GM18502 (cell line): ENCODE measurements around the gene PACS2.
A peak's percentile ranks its signal among the peaks of the same experiment; 100 is the strongest.
"Not testable (repeated sequence)": the region's sequence is repeated elsewhere in the genome, so short reads cannot be mapped to it uniquely, and the experiment has no call there.

Source experiments
- ATAC-seq: cut with Tn5 transposase; IDR thresholded peaks from one replicate; pipeline ENCODE4 v1.9.1; 2021; ENCODE audit warnings: mild to moderate bottlenecking; ENCODE audit not compliant: unreplicated experiment, poor library complexity

Gene PACS2

DNA sequence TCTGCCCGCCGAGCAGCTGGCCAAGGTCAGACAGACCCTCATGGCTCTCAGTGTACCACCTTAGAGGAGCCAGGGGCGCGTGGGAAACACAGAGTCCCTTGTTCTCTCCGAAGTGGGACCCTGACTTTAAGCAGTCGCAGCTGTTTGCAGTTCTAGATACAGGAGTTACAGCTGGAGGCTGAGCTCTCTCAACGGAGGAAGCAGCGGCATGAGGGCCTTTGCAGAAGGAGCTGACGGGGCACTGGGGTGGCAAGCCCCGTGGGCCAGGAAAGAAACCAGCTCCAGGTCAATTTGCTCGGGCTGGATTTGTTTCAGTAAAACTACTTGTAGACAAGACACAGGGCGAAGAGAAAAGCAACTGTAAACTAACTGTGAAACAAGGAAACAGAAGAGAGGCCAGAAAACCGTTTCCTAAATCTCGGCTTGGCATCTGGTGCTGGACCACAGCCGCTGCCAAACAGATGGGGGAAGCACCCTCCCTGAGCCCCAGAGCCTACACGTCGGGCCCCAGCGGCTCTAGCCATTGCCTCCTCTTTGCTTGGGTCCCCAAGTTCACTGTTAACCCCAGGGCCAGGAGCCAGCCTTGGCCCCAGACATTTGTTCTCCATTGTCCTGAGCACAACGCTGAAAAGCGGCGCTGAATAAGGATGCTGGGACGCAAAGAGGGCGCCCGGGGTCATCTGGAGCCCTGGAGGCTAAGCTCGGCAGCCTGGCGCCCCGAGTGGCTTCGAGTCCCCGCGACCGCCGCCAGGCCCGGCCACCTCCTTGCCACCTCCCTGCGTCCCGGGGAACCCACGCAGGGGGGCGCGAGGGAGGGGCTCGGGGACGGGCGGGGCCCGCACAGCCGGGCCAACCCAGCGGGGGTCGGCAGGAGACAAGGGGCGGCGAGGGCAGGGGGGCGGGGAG, 914 bp upstream of the PACS2 start:
- peak; percentile 18 for ATAC-seq

DNA sequence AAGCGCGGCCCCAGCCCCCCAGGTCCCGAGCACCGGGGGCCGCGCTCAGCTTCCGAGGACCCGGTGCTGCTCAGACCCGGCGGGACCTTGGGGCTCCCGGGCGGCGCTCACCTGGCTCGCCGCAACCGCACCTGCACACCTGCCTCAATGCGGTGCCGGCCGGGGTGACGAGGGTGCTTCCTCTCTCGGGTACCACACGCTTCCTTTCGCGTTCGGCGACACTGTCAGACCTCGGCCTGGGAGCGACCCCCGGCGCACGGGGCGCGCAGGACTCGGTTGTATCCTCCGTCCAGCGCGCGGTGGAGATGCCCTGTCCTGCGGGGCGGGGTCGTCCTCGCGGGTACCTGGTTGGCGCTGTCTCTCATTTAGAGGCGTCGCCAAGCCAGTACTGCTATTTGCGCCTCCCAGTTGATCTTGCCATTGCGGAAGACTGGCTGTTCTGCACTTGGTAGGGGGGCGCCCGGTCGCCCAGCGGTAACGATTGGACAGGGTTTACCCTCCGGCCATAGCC, 718 bp downstream of the PACS2 start:
- peak; percentile 19 for ATAC-seq

DNA sequence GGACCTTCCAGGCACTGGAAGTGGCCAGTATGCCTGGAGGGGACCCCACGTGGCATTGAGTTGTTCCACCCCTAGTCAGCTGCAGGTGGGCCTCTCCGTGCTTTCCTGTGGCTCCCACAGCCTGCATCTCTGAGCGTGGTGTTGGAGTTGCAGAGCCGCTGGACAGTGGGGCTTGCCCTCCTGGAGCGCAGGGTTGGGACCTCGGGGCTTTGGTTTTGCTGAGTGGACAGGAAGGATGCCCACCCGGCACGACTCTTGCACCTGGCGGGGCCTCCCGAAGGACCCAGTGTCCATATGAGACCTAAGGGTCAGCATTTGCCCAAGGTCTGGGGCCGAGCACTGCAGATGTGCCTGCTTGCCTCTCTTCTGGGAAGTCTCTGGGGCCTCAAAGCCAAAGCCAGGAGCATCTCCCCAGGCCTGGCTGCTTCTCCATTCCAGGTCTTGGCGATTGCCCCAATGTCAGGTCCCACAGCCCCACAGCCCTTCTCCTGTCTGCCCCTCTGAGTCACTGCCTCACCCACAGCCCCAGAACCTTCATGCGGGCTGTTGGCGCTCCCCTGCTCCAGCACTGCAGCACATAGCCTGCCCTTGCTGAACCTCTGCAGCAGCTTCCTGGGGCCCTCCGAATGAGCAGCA, 1.5 kb downstream of the PACS2 start:
- ATAC-seq = no peak

DNA sequence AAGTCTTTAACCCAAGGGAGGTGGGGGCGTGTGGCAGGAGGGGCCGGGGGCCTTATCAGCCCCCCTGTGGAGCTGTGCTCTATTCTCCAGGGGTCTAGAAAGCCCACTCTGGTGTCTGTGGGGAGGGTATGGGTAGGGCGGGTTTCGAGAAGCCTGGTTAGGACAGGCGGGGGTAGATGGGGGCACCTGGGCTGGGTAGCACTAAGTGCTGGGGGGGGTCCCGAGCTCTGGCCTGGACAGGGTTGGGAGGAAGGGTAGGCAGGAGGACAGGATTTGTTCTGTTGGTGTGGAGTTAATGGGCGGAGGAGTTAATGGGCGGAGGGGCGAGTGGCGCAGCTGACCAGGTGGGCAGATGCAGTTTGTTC, 2.0 kb downstream of the PACS2 start:
- ATAC-seq = no peak

DNA sequence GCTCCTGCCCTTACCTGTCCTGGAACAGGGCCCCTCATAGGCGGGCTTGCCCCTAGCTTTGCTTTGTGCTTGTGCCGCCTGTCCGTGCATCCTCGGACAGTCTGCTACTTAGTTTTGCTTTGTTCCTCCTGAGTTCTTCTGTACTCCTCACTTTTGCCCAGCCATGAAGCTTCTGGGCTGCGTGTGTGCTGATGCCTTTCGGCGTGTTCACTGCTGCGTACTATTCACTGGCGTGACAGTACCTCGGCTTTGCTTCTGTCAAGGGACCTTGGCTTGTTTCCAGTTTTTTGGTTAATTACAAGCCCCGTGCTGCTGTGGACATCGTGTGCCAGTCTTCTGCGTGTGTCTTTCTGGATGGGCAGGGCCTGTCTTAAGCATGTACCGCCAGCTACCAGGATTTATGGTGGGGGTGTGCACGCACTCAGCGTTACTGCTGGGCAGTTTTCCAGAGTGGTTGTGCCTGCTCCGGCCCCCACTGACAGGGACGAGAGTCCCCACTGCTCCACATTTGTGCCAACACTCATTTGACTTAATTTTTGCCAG, 2.5 kb downstream of the PACS2 start:
- ATAC-seq = no peak

DNA sequence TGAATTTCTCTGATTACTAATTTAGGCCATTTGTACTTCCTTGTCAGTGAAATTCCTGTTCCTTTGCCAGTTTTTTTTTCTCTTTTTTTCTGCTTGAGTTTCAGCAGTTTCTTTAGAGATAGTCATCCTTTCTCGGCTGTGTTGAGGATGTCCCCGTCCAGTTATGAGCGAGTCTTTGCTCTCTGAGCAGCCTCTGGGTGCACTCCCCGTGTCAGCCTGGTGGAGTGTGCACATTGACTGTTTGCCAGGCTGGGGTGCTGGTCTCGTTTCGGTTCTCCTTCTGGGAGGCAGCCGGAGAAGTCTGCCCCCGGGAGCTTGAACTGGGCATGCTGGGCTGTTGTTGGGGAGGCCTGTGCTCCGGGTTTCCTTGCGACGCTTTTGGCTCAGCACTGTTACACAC, 3.0 kb downstream of the PACS2 start:
- ATAC-seq = no peak

DNA sequence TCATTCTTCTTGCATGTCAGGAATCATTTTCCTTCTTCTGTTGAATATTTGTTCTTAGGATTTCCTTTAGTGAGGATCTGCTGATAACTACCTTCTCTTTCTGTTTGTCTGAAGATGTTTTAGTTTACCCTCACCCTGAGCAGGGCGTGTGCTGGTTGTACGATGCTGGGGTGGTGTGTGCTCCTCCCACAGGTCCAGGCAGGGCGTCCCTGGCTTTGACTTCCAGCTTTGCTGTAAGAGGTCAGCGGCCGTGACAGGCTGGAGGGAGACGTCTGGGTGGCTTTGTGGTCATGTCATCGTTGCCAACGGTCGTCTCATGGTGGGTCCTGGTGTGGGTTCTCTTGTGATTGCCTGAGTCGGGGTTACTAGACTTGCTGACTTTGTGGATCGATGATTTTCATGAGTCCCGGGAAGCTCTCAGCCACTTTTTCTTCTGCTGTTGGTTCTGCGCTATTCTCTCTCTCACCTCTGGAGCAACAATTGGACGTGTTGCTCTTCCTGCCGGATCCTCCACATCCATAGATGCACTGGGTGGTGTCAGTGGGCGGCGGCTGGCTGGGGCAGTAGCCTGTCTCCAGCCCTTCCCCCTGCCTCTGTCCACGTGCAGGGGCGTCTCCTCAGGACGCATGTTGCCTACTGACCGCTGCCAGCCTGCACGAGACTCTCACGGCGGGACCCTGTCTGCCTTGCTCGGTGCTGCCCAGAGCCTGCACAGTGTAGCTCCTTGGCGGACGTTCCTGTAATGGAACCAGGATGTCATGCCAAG, 8.4 kb downstream of the PACS2 start:
- ATAC-seq = no peak

DNA sequence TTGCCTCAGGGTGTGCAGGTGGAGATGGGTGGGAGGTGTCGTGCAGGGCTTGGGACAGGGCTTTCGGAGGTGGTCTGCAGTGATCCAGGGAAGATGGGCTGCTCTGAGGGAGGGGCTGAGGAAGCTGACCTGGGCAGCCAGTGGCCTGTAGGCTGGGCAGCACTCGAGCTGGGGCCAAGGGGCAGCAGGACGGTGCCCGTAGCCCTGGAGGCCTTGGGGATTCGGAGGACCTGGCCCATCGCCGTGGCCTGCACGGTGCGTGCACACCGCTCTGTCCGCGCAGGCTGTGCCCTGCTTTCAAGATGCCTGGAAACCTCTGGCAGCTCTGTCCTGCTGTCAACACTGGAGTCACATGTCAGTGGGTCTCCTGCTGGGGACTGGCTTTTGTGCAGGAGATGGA, 9.1 kb downstream of the PACS2 start:
- no peak for ATAC-seq

DNA sequence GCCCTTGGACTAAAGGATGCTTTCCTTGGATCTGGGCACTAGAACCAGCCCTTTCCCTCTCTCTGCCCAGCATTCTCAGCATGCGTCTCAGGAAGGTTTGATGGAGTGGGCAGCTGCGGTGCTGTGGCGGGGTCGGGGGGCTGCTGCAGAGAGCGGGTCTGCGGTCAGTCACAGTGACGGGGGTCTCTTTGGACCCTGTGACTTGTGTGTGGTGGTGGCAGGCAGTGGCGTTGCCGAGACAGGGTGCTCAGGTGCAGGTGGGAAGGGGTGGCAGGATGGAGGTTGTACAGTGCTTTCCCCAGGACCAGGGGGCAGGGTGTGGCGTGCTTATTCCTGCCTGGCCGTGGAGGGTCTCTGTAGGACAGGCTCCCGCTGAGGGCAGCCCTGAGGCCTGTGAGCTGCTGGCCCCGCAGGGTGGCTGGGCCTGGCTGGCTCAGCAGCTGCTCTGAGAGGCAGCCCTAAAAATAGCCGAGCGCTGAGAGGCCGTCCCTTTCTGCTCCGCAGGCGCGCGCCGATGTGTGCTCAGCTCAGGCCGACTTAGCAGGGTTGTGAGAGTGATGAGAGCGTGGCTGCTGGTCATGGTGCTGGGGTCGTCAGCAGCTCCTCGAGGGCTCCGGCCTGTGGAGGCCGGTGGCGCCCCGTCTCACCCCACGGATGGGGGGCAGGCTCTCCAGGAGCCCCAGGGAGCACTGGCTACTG, 9.7 kb downstream of the PACS2 start:
- ATAC-seq = no peak

DNA sequence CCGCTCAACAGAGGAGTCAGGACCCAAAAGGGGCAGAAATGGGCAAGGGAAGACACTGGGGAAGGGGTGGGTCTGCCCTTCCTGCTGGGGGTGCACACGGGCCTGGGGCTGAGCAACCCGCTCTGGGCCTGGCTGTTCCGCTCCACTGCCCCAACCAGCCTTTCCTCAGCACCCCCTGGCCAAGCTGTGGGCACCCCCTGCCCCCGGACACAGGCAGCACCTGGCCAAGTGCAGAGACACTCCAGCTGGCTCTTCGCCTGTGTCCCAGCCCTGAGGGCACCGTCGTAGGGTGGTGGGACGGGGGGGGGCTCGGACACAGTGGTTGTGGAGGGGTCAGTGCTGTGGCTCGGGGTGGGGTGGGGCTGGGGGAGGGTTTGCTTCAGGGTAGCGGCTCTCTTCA, 10.3 kb downstream of the PACS2 start:
- ATAC-seq = no peak

DNA sequence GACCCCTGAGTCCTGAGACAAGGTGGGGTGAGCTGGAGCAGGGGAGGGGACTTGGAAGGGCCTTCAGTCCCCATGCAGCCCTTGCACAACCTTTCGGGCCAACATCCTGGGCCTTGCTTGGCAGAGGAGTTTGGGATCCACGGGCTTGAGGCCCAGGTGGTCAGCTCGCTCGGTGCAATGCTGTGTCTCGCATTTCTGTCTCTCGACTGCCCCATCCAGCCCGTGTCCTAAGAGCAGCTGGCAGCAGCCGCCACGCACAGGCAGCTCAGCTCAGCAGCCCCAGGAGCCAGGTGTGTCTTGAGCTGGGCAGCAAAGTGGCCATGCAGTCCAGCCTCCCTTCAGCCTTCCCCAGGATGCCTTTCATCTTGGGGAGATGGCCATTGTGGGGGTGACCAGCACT, 10.8 kb downstream of the PACS2 start:
- ATAC-seq = no peak

DNA sequence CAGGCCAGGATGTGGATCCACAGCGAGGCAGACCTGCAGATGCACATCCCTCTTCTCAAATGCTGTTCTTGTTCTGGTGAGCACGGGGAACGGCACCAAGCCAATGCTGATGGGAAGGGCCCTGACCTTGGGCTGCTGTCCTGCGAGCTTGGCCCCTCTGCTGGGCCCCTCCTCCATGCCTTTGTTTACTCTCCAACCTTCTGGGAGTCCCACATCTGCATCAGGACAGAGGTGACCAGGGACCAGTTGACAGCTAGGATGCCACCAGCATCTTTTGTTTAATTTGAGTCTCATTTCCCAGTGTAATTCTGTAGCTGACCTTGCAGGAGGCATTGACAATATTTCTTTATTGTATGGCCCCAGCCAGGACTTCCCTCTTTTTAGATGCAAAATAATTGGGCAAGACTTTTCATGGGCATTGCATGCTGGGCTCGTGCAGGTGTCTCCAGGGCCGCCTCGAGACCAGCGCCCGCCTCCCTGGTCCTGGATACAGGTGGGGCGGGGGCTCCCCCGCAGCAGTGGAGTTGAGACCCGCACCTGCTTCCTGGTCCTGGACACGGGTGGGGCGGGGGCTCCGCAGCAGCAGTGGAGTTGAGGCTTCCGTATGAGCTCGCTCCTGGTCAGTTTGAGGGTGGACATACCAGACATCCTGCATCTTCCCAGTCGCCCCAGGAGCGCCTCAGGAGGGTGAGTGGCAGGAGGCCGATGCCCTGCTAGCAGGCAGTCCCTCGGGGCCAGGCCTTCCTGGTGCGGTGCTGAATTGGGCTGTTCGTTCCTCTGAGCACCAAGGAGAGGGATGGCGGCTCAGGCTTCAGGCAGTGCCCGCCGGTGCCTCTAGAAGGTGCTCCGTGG, 11.4 kb downstream of the PACS2 start:
- no peak for ATAC-seq

DNA sequence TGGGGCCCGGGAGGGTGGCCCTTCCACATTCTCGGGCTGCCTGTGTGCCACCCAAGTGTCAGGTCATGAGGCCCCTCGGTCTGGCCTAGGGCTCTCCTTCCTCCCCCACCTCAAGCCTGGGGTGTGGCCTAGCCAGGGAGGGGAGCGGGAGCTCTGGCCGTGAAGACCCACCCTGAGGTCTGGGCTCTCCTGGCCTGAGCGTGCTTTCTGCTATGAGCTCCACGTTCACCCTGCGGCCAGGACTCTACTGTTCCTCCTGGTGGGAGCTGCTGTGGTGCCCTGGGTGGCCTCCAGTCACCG, 12.0 kb downstream of the PACS2 start:
- no peak for ATAC-seq

DNA sequence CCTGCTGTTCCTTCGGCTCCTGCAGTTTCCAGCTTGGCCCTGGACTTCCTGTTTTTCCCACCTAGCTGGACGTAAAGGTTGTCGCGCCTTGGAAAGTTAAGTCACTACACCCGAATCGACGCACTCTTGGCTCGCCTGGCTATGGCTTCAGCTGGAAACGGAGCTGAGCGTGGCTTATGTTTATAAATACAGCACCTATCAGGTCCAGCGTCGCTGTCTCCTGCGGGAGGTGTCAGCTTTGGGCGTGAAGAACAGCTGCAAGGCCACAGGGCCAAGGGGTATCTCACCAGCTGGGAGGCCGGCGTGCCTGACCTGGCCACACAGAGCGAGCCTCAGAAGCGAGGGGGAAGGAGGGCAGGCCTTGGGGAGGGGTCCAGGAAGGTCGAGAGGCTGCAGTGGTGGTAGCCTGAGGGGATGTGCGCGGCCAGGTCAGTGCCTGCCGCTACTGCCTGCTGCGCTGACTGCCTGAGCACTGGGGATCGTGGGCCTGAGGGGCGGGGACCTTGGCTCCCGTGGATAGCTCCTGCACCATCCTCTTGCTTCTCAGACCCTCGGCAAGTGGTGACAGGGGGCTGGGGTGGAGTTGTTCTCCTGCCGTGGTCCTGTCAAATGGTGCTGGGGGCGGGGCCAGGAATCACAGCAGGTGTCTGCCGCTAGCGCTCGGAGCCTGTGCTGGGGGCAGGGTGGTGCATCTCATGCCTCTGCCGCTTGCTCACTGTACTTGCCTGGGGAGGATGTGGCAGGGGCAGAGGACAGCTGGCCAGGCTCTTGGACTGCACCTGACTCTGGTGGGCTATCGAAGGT, 12.5 kb downstream of the PACS2 start:
- no peak for ATAC-seq

DNA sequence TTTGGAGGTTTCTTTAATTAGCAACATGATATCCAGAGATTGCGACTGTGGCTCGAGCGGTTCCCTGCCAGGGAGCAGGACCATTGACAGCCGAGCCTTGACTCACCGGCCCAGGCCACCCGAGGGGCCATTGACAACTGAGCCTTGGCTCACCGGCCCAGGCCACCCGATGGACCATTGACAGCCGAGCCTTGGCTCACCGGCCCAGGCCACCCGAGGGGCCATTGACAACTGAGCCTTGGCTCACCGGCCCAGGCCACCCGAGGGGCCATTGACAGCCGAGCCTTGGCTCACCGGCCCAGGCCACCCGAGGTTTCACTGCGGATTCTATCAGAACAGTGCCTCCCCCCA, 13.1 kb downstream of the PACS2 start:
- not testable (repeated sequence) for ATAC-seq

DNA sequence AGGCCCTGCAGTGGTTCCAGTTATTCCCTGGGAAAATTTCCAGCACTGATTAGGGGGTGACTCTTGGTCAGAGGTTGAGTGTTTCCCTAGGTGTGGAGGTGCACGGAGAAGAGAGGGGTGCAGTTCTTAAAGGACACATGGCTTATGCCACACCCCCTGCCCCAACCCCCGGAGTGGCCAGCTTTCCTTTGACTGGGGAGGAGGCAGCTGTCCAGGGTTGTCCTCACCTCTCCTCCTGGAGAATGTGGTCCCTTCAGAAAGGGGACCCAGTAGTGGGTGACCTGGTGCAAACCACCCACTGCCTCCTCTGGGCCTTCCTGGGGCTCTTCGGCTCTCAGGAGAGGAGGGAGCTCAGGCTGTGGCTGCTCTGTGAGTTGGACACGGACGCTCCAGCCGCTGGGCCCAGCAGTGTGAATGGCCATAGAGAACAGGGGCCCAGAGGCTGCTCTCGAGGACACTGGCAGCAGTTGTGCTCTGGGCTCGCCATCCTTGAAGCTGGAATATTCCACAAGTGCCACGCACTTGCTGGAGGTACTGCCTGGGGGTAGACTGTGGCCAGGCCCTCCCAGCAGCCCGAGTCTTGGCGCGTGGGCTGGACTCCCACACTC, 13.6 kb downstream of the PACS2 start:
- ATAC-seq = no peak

DNA sequence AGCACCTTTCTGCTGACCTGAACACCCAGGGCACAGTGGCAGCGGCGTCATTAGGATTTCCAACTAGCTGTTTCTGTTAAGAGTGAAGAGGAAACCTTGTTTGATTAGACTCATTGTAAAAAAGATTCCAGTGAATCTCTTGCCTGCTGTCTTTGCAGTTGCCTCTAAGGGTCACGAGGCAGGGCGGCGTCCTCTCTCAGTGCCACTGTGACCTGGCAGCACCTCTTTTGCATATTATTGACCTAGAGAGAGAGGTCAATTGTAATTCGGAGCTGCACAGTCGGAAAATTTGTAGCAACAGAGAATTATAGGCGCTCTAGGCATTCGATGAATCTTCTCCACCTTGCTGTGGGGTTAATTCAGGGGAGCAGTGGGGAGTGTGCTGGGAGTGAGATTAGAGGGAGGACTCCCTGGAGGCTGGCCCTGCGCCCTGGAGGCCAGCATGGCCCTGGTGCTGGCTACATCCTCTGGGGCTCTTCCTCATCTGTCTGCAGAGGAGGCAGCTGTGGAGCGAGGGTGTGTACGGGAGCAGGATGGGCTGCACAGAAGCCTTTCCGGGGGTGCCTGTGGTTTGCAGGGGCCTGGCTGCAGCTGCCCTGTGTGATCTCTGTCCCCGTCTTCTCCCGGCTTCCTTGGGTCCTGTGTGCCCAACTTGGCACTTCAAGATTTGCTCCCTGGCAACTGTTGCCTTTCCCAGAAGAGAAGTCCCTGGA, 14.3 kb downstream of the PACS2 start:
- ATAC-seq = no peak
